ENCODE measurements around the gene COL20A1.

Gene COL20A1

GRCh38 chr20:63384336-63384735 lies 91.3 kb downstream of the COL20A1 start:
- no peak for TF ChIP-seq ZFX (IDR thresholded peaks at IDR 0.05; ENCODE audit: borderline replicate concordance)
- TF ChIP-seq CTCF (IDR thresholded peaks at IDR 0.05) = no peak
- no peak overlapping the region for H3K27ac ChIP-seq

Measured in 22Rv1 (cell line).